ENCODE results near the gene ENTHD1. TPM values are rescaled to one million over a fixed set of nuclear protein-coding genes. Genes with fewer than 3 reads are reported as not detected.

The ENTHD1 gene, protein sequence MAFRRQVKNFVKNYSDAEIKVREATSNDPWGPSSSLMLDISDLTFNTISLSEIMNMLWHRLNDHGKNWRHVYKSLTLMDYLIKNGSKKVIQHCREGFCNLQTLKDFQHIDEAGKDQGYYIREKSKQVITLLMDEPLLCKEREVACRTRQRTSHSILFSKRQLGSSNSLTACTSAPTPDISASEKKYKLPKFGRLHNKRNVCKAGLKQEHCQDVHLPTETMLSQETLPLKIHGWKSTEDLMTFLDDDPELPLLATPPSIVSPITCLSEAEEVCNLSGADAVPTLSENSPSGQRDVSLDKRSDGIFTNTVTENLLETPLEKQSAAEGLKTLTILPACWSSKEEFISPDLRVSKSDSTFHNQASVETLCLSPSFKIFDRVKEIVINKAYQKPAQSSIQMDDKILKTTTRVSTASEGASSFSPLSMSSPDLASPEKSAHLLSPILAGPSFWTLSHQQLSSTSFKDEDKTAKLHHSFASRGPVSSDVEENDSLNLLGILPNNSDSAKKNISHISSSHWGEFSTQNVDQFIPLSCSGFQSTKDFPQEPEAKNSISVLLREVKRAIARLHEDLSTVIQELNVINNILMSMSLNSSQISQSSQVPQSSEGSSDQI
- total RNA-seq, result not detected in 2 replicates

DNA sequence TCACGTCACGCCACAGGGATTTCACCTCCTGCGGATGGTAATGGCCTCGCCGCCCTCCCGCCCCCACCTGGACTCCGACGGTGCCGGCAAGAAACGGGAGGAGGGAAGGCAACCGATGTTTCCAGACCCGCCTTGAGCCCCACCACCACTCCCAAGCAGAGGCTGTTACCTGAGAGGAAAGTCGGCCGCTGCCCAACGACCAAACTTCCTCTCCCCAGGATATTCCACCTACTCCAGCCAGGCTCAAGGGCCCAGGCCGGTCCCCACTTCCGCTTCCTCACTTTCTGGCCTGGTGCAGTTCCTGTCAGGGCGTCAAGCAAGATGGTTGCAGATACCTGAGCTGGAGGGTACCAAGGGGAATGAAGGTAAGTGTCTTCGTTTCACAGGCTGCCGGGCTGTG is at the start of gene ENTHD1:
Gene ENTHD1, minus strand, starts transcription at position 235 of the 400 bp plus-strand sequence. CDS start 6,012 bp downstream, outside the sequence.

DNA sequence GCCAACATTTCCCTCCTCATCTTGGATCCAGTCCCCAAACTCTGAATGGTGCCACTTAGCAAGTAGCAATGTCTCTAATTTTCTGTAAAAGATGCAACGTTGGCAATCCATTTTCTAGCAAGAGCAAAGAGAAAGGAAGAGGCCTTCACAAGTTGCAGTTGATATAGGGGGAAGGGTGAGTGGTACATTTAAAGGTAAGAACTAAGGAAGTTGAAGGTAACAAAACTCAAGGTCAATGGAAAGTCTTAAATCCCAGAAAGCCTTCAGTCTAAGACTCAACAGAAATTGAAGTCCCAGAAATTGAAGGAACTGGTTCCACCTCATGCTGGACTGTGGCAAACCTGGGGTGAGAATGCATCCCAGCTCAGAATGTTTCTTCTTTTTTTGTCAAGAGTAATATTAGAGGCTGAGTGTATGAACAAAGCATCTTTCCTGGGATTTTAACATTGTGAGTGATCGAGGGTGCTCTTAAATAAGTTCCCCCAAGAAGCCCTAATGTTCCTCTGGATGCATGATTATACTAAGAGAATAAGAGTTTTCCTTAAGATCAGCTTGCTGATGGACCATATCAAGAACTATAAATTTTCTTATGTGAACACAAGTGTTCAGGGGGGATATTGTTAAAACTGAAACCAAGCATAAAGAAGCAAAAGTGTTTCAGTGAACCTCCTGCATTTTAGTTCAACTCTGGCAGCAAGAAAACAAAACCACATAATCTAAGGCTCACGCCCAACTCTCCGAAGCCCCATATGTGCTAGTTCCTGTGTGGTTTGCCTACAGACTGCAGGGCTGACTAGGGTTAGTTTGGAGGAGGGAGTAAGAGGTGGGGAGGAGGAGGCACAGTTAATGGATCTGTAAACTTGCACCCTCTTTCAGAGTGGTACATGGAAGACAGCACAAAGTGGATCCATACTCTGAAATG is 7.0 kb upstream of the ENTHD1 start, which contains the start of gene GRAP2:
Gene GRAP2, plus strand, starts transcription at position 779 of the 922 bp plus-strand sequence. CDS start 46,023 bp downstream, outside the sequence.

Other genes starting within 250 kb of the ENTHD1 start
- not detected in 2 replicates for gene GRAP2, start 7.3 kb upstream of the ENTHD1 start, total RNA-seq
- gene TMA7B, start 66.6 kb upstream of the ENTHD1 start, total RNA-seq, result not detected in 2 replicates
- 23.5 and 27.1 TPM in 2 replicates for gene FAM83F, start 101.2 kb upstream of the ENTHD1 start, total RNA-seq